HG03135 (cell line): ENCODE results near the gene RPL7L1.
"Not testable (repeated sequence)": the region's sequence is repeated elsewhere in the genome, so short reads cannot be mapped to it uniquely, and the experiment has no call there.

Experiments
- ATAC-seq: cut with Tn5 transposase; IDR thresholded peaks from one replicate; pipeline ENCODE4 v1.9.1; 2021; ENCODE audit warnings: mild to moderate bottlenecking, moderate library complexity; ENCODE audit not compliant: unreplicated experiment

Gene RPL7L1

GRCh38 chr6:42879372-42880239 is at the start of gene RPL7L1:
Gene RPL7L1, plus strand, starts transcription at chr6:42879616. Its CDS starts 295 bp downstream, at chr6:42879911.
- peak; percentile 90 for ATAC-seq

- ATAC-seq, result no peak
Observed at GRCh38 chr6:42831237-42831636, 48.2 kb upstream of the RPL7L1 start.

- ATAC-seq, result no peak
Observed at GRCh38 chr6:42834056-42834455, 45.4 kb upstream of the RPL7L1 start.

GRCh38 chr6:42841844-42842584 is 37.4 kb upstream of the RPL7L1 start:
- ATAC-seq, result no peak

GRCh38 chr6:42845327-42845694 is 34.1 kb upstream of the RPL7L1 start:
- no peak for ATAC-seq

GRCh38 chr6:42846505-42846904 is 32.9 kb upstream of the RPL7L1 start:
- ATAC-seq, result no peak

- no peak for ATAC-seq
Observed at GRCh38 chr6:42848700-42849099, 30.7 kb upstream of the RPL7L1 start.

GRCh38 chr6:42851599-42851998 is 27.8 kb upstream of the RPL7L1 start:
- no peak for ATAC-seq

GRCh38 chr6:42860036-42860435 is 19.4 kb upstream of the RPL7L1 start:
- ATAC-seq, result no peak

GRCh38 chr6:42860481-42860880 is 18.9 kb upstream of the RPL7L1 start:
- ATAC-seq, result no peak

GRCh38 chr6:42864602-42865001 is 14.8 kb upstream of the RPL7L1 start:
- ATAC-seq, result no peak

GRCh38 chr6:42870145-42870936 is 9.1 kb upstream of the RPL7L1 start:
- no peak for ATAC-seq

- ATAC-seq, result no peak
Observed at GRCh38 chr6:42871711-42872110, 7.7 kb upstream of the RPL7L1 start.

GRCh38 chr6:42873313-42873712 is 6.1 kb upstream of the RPL7L1 start:
- no peak for ATAC-seq

- no peak for ATAC-seq
Observed at GRCh38 chr6:42877695-42878094, 1.7 kb upstream of the RPL7L1 start.

GRCh38 chr6:42880240-42880817 is 913 bp downstream of the RPL7L1 start:
- ATAC-seq, result not testable (repeated sequence)

GRCh38 chr6:42880871-42881270 is 1.5 kb downstream of the RPL7L1 start:
- ATAC-seq, result not testable (repeated sequence)

- ATAC-seq, result no peak
Observed at GRCh38 chr6:42885702-42886101, 6.3 kb downstream of the RPL7L1 start.

GRCh38 chr6:42888201-42888600 is 8.8 kb downstream of the RPL7L1 start:
- not testable (repeated sequence) for ATAC-seq

GRCh38 chr6:42889815-42890214 is 10.4 kb downstream of the RPL7L1 start:
- no peak for ATAC-seq
